A673 (cell line): ENCODE measurements around the gene HPCAL1. TPM values are rescaled to one million over a fixed set of nuclear protein-coding genes. Genes with fewer than 3 reads are reported as not detected.

Experiments used
- BruUV-seq: library from RNA; stranded (reverse); fragments of 400-500 nt; replicated peaks from 2 replicates; lab custom pipeline; 2021; lab: Mats Ljungman, UMichigan
- CTCF ChIA-PET: fragments of 300-600 bp; sonication (Branson Sonifier 250); formaldehyde crosslinking; loops from one replicate; lab custom pipeline; 2022; ENCODE audit warnings: antibody characterized with exemption; lab: Charles Lee
- POLR2A ChIA-PET: fragments of 300-600 bp; sonication (Branson Sonifier 250); formaldehyde crosslinking; loops from one replicate; lab custom pipeline; 2022; ENCODE audit warnings: antibody characterized with exemption; ENCODE audit not compliant: low non-redundant PET; lab: Charles Lee
- DNase-seq: peaks from one replicate; pipeline ENCODE4 v3.0.0-alpha.2; 2015; ENCODE audit warnings: low spot score
- H3K27ac ChIP-seq: fragments of 200-600 bp; sonication (generic); 2 replicates; pipeline ENCODE4 v1.5.1; 2016; ENCODE audit warnings: mixed run types, low read depth, mild to moderate bottlenecking, mixed read lengths, antibody characterized with exemption, low read length; ENCODE audit not compliant: poor library complexity, severe bottlenecking
- H3K27me3 ChIP-seq: fragments of 200-600 bp; sonication (generic); replicated peaks from 2 replicates; pipeline ENCODE4 v1.6.1; 2017; ENCODE audit warnings: mixed run types, low read depth, mild to moderate bottlenecking, mixed read lengths, antibody characterized with exemption, low read length; ENCODE audit not compliant: insufficient read depth, poor library complexity
- H3K36me3 ChIP-seq: fragments of 200-600 bp; sonication (generic); 2 replicates; pipeline ENCODE4 v1.6.1; 2016; ENCODE audit warnings: mixed run types, mild to moderate bottlenecking, mixed read lengths, antibody characterized with exemption, low read length; ENCODE audit not compliant: insufficient read depth, poor library complexity, severe bottlenecking
- H3K4me1 ChIP-seq: fragments of 200-600 bp; sonication (generic); 2 replicates; pipeline ENCODE4 v1.6.1; 2017; ENCODE audit warnings: mixed run types, mild to moderate bottlenecking, mixed read lengths, antibody characterized with exemption, low read length; ENCODE audit not compliant: insufficient read depth, poor library complexity, severe bottlenecking
- H3K4me3 ChIP-seq: fragments of 200-600 bp; sonication (generic); 2 replicates; pipeline ENCODE4 v1.5.1; 2016; ENCODE audit warnings: low read depth, mixed run types, mild to moderate bottlenecking, mixed read lengths, low read length; ENCODE audit not compliant: poor library complexity, severe bottlenecking
- H3K9me3 ChIP-seq: fragments of 200-600 bp; sonication (generic); 2 replicates; pipeline ENCODE4 v1.6.1; 2016; ENCODE audit warnings: mixed run types, low read depth, mild to moderate bottlenecking, mixed read lengths, antibody characterized with exemption, low read length; ENCODE audit not compliant: poor library complexity, severe bottlenecking
- EZH2 ChIP-seq: fragments of 200-600 bp; sonication (generic); IDR thresholded peaks from 2 replicates; pipeline ENCODE4 v1.6.1; 2017; ENCODE audit warnings: borderline replicate concordance, low read depth, mild to moderate bottlenecking, mixed read lengths, antibody characterized with exemption, low read length; ENCODE audit not compliant: poor library complexity, severe bottlenecking
- intact Hi-C: fragments of 100-400 bp; cut with micrococcal nuclease; formaldehyde crosslinking; loops from one replicate; pipeline ENCODE4 v1.10.0; 2022; ENCODE audit not compliant: unreplicated experiment
- total RNA-seq: library from RNA; stranded (reverse); gene quantifications from 2 replicates; pipeline ENCODE4 v1.2.3, GENCODE V29; 2021
- TF ChIP-seq, protein P1 (sequence below): fragments of 300-800, 200-600 bp; sonication (generic); conservative IDR thresholded peaks from 2 replicates; pipeline ENCODE4 v1.5.1; 2017; ENCODE audit warnings: low read depth, mild to moderate bottlenecking, antibody characterized with exemption, low read length, moderate library complexity, mixed read lengths

HPCAL1 gene
- total RNA-seq, 1 experiment from 2014 or later: 9.7 TPM

DNA sequence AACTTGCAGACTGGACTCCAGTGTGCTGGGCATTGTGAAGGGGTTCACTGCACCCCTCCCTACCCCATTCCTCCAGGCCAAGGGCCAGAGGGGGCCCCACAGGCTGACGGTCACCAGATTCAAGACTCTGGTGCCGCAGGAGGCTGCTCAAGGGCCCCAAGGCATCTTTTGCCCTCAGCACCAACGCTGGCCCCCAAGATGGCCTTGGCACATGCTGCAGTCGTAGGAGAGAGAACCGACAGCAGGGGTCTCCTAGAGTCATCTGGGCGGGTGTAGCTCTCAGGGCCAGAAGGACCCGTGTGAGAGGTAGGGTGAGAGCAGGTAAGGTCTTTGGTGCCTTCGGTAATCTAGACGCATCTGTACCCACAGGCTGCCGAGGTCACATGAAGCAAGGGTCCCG lies 164.1 kb downstream of the HPCAL1 start:
- Histone ChIP-seq H3K4me1 (no peaks in the 10 kb centered on the region), H3K27ac (no peak overlapping the region), H3K9me3 (no peaks in the 10 kb centered on the region), H3K27me3 (no peaks in the 10 kb centered on the region), H3K36me3 (no peaks in the 10 kb centered on the region), H3K4me3 (no peak overlapping the region)
- BruUV-seq: no TSS peak
- intact Hi-C loops: no loop called here
- no peak for TF ChIP-seq EZH2
- TF ChIP-seq, protein P1, sequence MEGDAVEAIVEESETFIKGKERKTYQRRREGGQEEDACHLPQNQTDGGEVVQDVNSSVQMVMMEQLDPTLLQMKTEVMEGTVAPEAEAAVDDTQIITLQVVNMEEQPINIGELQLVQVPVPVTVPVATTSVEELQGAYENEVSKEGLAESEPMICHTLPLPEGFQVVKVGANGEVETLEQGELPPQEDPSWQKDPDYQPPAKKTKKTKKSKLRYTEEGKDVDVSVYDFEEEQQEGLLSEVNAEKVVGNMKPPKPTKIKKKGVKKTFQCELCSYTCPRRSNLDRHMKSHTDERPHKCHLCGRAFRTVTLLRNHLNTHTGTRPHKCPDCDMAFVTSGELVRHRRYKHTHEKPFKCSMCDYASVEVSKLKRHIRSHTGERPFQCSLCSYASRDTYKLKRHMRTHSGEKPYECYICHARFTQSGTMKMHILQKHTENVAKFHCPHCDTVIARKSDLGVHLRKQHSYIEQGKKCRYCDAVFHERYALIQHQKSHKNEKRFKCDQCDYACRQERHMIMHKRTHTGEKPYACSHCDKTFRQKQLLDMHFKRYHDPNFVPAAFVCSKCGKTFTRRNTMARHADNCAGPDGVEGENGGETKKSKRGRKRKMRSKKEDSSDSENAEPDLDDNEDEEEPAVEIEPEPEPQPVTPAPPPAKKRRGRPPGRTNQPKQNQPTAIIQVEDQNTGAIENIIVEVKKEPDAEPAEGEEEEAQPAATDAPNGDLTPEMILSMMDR: no peak
- no peak for DNase-seq
- ChIA-PET POLR2A (no interaction called here), CTCF (no interaction called here)

DNA sequence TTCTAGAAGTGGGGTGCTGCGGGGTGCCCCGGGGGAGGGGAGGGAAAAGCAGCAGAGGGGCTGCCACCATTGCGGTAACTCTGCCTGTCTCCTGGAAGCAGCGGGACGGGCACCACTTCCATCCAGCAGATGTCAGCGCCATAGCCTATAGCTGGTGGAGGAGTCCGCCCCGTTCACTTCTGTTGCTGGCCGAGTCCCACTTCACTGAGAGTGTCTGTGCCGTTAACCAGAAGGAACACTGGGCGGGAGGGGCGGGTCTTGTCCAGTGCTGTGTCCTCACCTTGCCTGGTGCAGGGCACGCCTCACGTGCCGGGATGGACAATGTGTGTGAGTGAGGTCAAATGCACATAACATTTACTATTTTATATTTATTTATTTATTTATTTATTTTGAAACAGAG lies 164.7 kb downstream of the HPCAL1 start:
- CTCF ChIA-PET: no interaction called here
- no peak for TF ChIP-seq EZH2
- TF ChIP-seq, protein P1: no peak
- no peak overlapping the region for H3K27ac ChIP-seq
- H3K36me3 ChIP-seq: no peaks in the 10 kb centered on the region
- POLR2A ChIA-PET: no interaction called here
- H3K27me3 ChIP-seq: no peaks in the 10 kb centered on the region
- DNase-seq: no peak
- no TSS peak for BruUV-seq
- H3K9me3 ChIP-seq: no peaks in the 10 kb centered on the region
- intact Hi-C loops: no loop called here
- no peak overlapping the region for H3K4me3 ChIP-seq
- no peaks in the 10 kb centered on the region for H3K4me1 ChIP-seq

DNA sequence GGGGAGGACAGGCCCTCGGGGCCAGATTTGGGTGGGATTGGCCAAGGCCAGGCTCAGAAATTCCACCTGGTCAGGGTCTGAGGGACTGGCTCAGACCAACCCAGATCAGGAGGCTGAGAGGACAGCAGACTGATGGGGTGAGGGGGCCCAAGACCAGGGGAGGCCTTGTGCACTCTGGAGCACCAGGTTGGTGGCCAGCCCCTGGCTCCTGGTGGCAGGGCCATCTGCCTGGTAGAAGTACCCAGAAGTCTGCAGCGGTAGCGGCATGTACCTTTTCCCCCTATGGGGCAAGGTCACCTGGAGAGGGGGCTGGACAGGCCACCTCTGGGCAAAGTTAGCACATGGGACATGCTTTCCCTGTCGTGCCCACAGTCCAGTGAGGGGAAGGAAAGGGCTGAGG lies 166.6 kb downstream of the HPCAL1 start:
- no TSS peak for BruUV-seq
- Histone ChIP-seq H3K27me3 (no peaks in the 10 kb centered on the region), H3K9me3 (no peaks in the 10 kb centered on the region), H3K36me3 (no peaks in the 10 kb centered on the region), H3K27ac (no peak overlapping the region), H3K4me3 (no peak overlapping the region), H3K4me1 (no peaks in the 10 kb centered on the region)
- CTCF ChIA-PET: no interaction called here
- DNase-seq: no peak
- POLR2A ChIA-PET: no interaction called here
- no peak for TF ChIP-seq EZH2
- TF ChIP-seq, protein P1: no peak
- intact Hi-C loops: no loop called here
